ENCODE results near the gene GOLGA3.
"Not testable (repeated sequence)": the region's sequence is repeated elsewhere in the genome, so short reads cannot be mapped to it uniquely, and the experiment has no call there.

Gene GOLGA3

DNA sequence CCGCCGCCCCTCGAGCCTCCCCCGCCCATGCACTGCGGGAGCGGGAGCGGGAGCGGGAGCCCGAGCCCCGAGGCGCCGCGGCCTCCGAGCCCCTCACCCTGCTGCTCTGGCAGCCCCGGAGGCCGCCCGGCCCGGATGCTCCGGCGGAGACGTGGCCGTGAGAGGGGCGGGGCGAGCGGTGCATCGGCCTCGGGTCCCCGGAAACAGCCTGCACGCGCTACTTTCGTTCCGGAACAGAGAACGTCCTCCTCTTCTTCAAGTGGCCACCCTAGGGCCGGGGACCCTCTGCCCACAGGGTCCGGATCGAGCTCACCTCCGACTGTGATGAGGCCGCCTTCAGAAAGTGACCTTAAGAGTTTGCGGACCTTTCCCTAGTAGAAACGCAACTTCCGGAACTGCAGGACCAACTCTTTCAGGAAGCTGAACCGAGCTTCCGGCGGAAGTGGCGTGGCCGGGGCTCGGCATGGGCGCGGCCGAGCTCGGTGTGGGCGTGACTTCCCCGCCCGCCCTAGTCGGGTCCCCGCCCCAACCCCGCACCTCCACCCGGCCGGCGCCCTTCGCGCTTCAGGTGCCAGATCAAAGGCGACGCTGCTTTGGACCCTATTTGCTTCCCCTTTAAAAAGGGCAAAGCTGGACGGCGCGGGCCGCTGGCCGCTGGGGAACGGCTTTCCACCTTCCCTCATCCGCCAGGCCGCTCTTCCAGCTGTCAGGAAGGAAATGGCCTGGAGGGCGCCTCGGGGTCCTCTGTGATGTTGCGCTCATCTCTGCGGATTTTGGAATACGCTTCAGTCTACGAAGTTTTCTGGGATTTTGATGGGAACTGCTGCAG, at the start of gene GOLGA3:
TSS of gene GOLGA3 (minus strand) at position 164 of the 829 bp plus-strand sequence. CDS start 6,741 bp downstream, outside the sequence.
- no peak for FAIRE-seq

- FAIRE-seq, result not testable (repeated sequence)
Measured at GRCh38 chr12:132874620-132875019, 46.0 kb upstream of the GOLGA3 start.

GRCh38 chr12:132874175-132874574, 45.5 kb upstream of the GOLGA3 start:
- no peak for FAIRE-seq

- FAIRE-seq, result no peak
Measured at GRCh38 chr12:132873724-132874123, 45.1 kb upstream of the GOLGA3 start.

DNA sequence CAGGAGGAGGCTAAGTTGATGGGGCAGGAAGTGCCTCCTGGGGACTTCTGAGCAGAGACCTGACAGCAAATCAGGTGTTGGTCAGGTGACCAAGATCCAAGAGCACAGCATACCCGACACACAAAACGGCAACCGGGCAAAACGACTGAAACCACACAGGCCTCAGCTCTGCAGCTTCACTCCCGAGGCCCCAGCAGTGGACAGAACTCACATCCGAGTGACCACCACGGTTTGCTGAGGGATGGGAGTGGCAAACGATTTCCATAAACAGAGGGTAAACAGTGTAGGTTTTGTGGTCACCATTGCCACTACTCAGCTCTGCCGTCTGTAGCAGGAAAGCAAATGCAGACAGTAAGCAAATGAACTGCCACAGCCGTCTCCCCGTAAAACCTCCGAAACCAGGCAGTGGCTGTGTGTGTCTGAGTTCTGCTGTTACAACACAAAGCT, 44.3 kb upstream of the GOLGA3 start:
- FAIRE-seq, result no peak

DNA sequence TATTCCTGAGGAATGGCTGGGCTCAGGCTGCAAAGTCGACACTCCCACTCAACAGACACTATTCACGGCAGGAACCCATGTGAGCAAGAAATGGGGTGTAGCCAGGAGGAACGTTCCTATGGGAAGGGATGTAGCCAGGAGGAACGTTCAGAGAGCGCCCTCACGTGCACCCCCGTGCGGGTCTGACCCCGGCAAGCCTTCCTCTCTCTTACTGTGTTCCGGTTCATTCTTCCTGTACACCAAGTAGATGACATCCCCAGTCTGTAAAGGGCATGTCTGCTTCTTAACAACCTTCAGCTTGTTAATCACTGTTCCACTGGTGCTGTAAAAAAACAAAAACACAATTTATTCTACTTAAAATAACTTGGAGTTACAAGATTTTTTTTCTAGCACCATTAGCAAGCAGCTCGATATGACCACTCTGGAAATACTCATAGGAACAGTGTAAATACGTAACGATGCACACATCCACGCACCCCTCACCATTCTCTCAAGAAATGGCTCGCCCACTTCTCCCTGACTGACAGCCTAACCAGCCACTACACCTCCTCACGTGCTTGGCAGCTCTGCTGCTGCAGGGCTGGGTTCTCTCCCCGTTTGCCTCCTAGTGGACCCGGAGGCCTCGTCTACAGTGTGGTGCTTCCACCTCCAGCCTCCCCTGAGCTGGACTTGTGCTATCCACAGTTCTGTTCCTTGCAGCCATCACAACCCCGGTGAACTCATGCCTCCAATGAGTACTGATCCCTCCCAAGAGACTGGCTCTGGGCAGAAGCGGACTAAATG, 43.6 kb upstream of the GOLGA3 start:
- no peak for FAIRE-seq

DNA sequence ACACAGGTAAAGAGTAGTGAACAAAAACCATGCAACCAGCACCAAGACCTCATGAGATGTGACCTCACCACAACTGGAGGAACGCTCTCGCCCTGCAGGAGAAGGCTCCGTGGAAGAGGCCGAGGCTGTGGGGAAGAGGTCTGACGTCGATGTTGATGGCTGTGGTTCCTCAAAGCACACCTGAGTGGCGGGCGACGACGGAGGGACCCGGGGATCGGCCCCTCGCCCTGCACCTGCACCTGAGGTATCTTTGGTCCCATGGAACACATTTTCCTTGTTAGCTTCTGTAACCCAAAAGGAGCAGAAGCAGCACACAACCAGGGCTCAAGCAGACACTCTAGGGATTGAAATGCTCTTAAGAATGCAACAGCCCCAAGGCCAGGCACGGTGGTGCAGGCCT, 40.9 kb upstream of the GOLGA3 start:
- no peak for FAIRE-seq

DNA sequence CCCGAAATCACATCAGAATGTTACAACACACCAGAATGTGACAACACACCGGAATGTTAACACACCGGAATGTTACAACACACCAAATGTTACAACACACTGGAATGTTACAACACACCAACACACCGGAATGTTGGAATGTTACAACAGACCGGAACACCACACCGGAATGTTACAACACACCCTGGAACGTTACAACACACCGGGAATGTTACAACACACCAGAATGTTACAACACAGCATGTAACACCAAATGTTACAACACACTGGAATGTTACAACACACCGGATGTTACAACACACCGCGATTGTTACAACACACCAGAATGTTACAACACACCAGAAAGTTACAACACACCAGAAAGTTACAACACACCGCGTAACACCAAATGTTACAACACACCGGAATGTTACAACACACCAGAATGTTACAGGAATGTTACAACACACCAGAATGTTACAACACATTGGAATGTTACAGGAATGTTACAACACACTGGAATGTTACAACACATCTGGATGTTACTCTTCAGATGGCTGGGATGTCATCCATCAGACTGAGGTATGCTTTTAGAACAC, 37.7 kb upstream of the GOLGA3 start:
- FAIRE-seq, result no peak

DNA sequence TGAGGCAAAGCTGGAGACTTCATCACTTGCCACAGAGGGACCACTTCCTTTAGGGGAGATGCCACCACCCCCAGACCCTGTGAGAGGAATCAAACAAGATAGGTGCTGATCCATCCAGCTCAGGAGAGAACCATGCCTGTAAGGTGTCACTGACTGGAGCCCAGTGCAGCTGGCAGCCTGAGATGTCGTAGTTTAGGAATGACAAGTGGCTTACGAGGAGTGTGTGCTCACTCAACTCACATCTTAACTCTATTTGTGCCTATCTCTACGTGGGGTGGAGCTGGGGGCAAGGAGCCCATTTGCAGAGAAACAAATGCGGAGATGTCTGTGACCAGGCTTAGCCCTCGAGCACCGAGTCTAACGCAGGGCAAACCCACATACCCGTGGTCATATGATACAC, 32.9 kb upstream of the GOLGA3 start:
- FAIRE-seq, result no peak

- no peak for FAIRE-seq
Measured at GRCh38 chr12:132858718-132859266, 30.1 kb upstream of the GOLGA3 start.

DNA sequence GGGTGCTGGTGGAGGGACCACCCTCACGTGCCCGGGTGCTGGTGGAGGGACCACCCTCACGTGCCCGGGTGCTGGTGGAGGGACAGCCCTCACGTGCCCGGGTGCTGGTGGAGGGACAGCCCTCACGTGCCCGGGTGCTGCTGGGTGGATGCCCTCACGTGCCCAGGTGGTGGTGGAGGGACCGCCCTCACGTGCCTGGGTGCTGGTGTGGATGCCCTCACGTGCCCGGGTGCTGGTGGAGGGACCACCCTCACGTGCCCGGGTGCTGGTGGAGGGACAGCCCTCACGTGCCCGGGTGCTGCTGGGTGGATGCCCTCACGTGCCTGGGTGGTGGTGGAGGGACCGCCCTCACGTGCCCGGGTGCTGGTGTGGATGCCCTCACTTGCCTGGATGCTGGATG, 28.4 kb upstream of the GOLGA3 start:
- not testable (repeated sequence) for FAIRE-seq

DNA sequence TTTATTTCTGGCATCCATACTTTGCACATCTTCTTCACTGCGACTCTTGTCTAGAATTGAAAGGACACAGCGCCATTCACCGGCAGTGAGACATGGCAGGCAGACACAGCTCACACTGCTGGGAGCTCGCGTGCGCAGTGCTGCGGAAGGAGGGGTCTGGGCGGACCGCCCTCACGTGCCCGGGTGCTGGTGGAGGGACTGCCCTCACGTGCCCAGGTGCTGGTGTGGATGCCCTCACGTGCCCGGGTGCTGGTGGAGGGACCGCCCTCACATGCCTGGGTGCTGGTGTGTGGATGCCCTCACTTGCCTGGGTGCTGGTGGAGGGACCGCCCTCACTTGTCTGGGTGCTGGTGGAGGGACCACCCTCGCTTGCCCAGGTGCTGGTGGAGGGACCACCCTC, 27.9 kb upstream of the GOLGA3 start:
- FAIRE-seq, result no peak

- not testable (repeated sequence) for FAIRE-seq
Measured at GRCh38 chr12:132855211-132855610, 26.5 kb upstream of the GOLGA3 start.

GRCh38 chr12:132853285-132854092, 24.8 kb upstream of the GOLGA3 start:
- no peak for FAIRE-seq

DNA sequence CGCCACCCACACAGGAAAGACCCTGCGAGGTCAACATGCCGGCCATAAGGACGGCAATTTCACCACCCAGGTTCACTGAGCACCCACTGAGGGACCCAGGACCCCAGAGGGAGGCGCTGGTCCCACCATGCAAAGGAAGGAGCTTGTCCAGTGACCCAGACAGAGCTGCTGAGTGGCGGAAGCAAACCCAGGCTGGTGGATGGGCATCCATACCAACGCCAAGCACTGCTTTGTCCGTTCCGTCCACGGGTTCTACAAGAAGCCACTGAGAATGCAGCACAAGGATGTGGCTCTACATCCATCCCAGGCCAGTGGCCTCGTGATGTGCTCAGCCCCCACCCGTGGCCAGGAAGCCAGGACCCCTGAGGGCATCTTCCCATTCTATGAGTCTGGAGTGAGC, 23.8 kb upstream of the GOLGA3 start:
- no peak for FAIRE-seq

- no peak for FAIRE-seq
Measured at GRCh38 chr12:132851465-132851864, 22.8 kb upstream of the GOLGA3 start.

- FAIRE-seq, result no peak
Measured at GRCh38 chr12:132850291-132850690, 21.6 kb upstream of the GOLGA3 start.

DNA sequence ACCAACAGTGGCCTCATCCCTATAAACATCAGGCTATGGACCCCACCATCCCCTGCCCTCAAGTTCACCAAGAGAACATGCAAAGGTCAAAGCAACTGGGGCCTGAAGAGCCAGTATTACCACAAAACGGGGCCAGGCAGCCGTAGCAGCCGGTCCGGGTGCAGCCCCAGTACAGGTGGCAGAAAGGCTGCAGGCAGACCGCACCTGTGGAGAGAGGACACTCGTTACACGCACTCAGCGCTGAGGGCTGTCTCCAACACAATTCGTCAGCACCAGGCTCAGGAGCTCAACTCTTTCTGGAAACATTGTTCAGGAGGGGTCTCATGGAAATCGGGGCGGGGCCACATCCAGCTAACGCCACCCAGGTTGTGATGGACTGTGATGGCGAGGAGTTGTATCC, 19.9 kb upstream of the GOLGA3 start:
- no peak for FAIRE-seq

DNA sequence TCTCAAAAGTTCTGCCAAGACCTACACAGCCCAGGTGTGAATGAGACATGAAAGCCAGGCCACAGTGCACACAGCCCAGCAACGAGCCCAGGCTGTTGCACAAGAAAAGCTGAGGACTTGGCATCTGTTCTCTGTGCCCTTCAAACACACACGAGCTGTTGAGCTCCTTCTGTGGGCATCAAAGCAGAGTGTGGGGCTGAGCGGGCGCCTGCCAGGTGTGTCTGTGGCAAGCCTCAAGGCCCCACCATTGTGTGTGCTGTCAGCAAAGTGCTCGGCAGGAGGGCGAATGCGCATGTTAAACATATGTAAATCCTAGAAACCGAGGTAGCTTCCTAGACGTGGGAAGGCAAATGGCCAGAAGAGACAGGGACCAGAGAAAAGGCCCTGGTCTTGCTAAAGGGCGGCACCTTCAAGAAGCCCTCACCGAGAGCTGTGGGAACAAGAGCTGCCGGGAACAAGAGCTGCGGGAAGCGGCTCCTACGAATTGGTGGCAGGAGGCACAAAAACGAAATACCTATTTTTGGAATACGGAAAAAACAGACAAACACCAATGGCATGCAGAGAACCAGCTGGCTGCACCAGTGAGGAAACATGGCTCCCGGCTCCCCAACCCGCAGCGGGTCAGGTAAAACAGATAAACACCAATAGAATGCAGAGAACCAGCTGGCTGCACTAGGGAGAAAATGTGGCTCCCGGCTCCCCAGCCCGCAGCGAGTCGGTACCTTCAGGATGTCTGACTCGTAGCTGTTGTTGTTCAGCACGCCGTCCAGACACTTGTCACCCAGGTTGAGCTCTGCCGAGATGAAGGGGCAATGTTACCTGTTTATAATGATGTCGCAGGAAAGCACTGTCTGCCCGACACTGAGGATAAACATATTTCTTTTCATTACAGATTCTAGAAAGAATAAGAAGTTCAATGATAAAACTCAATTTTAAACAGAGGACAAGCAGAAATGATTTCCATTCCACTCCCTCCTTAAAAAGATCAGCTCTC, 19.0 kb upstream of the GOLGA3 start:
- FAIRE-seq, result no peak

DNA sequence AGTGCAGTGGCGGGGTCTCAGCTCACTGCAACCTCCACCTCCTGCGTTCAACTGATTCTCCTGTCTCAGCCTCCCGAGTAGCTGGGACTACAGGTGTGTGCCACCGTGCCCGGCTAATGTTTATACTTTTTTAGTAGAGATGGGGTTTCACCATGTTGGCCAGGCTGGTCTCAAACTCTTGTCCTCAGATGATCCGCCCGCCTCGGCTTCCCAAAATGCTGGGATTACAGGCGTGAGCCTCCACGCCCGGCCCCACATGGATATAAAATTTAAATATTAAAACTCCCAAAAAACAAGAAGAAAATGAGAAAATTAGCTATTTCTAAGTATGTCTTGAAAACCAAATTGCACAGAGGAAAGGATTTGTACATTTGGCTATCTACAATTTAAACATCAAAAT, 16.0 kb upstream of the GOLGA3 start:
- FAIRE-seq, result not testable (repeated sequence)

DNA sequence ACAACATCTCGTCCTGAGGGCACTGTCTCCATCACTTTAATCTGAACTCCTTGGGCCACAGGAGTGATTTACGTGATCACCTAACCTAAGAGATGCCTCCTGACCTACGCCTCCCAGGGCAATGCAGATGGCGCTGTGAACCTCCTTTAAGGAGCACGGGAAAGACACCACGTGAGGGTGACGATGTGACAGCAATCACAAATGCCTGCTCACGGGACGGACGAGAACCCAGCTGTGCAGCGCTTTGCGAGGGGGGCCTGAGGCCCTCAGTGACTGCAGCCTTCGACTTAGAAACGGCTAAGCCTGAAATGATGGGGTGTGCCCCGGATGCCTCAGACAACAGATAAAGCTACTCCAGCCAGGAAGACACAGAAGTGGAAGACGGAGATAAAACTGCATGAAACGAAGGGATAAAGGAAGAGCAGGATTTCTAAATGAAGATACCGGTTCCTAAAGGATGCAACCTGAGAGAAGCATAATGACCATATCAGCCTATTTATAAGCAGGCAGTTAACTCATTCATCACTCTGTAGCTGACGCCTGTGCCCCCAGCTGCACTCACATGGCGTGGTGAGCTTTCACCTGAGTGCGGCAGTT, 13.9 kb upstream of the GOLGA3 start:
- FAIRE-seq, result no peak

All from colon (tissue), 2 donors.